OCI-M2 (cell line): ENCODE data around the gene ABI1.

Experiments used
- DNase-seq: peaks from one replicate; lab custom pipeline; 2025; ENCODE audit not compliant: unreplicated experiment; lab: John Stamatoyannopoulos, UW

The ABI1 gene

DNA sequence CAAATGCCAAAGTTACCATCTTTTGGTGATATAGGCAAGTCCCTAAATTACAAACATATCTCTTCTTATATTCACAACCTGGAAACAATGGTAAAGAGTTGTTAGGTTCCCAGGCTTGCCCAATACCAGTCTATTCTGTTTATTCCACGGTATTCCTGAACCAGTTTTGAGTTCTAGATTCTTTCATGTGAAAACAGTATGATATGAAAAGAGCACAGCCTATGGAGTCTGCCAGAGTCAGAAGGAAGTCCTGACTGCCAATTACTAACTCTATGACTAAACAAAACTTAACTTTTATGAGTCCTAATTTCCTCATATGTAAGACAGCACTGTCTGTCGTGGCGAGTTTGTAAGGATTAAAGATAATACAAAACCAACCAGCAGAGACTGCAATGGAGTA is 5.6 kb downstream of the ABI1 start:
- no peak for DNase-seq

DNA sequence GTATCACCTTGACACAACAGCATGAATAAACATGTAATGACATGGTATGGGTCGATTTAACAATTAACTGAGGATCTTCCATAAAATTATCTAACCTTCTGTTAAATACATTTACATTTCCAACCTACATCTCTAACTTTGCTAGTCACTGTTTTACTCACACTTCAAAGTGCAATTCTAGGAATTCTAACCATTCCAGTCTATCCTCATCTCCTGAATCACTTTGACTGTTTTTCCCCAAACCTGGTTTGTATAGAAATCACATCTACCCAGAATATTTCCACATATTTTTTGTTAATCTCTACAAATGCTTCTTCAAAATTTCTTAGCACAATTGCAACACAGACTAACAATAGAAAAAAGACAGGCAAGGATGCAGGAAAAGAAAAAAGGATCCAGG is 6.2 kb downstream of the ABI1 start:
- no peak for DNase-seq

DNA sequence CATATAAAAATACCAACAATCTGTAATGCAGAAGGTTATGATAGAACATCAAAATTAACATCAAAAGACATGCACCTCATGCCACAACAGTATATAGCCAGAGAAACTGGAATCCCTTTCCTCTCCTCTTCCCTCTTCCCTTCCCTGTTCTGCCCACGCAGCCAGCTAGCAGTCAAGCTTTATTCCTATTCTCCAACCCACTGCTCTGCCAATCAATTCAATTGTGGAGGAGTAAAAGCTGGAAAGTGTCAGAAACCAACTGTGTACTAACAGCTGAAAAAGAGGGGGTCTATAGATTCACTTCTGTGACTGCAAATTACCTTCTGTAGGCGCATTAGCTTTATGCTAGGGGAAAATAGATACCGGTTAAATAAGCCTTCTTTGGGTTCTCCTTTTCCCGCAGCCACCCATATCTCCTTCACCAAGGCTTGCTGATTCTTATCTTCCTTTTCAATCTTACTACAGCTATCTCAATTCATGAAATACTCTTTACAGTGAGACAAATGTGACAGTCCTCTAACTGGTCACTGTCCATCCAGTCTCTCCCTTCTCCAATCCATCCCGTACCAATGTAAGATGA is 16.3 kb downstream of the ABI1 start:
- DNase-seq, result no peak

DNA sequence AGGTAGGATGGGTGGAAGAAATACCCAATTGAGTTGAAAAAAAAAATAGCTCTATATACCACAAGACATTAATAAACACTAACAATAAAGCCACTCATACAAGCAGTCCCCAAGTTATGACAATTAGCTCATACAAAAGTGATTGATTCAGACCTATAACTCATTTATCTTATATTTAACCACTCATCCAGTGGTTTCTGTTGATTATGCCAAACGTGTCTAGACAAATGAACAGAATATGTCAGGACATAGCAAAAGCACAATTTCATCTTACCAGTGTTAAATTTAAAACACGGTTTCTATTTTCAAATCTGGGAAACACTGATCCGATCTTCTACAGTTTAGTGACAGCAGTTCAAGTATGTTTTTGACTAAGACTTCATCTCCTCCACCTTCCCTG is 17.0 kb downstream of the ABI1 start:
- no peak for DNase-seq

DNA sequence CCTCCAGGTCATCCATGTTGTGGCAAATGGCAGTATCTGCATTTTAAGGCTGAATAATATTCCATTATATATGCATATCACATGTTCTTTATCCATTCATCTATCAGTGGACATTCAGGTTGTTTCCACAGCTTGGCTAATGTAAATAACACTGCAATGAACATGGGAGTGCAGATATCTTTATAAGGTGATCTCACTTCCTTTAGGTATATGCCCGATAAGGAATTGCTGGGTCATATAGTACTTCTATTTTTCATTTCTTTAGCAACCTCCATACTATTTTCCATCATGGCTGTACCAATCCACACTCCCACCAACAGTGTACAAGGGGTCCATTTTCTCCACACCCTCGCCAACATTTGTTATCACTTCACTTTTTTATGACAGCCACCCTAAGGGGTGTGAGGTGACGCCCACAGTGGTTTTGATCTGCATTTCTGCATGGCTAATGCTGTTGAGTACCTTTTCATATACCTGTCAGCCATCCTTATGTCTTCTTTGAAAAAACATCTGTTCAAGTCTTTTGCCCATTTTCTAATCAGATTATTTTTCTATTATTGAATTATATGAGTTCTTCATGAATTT is 18.9 kb downstream of the ABI1 start:
- no peak for DNase-seq

DNA sequence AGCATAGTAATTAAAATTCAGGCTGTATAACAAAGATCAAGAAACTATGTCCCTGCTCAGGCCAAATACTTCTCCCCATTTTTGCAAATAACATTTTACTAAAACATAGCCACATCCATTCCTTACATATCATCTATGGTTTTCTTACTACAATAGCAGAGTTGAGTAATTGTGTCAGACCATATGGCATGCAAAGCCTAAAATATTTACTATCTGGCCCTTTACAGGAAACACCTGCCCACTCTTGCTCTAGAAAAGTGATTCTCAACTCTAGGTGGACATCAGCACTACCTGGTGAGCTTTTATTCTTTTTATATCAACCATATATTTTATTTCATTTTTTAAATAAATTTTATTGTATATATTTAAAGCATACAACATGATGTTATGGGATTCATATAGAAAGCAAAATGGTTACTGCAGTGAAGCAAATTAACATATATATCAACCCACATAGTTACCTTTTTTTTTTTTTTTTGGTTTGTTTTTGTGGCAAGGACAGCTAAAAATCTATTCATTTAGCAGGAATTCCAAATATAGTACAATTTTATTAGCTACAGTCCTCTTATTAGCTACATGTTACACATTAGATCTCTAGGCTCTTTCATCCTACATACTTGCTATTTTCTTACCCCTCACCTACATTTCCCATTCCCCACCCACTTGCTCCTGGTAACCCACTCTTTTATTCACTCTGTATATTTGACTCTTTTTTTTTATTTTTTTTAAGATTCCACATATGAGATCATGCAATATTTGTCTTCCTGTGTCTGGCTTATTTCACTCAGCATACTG is 19.6 kb downstream of the ABI1 start:
- DNase-seq, result no peak

DNA sequence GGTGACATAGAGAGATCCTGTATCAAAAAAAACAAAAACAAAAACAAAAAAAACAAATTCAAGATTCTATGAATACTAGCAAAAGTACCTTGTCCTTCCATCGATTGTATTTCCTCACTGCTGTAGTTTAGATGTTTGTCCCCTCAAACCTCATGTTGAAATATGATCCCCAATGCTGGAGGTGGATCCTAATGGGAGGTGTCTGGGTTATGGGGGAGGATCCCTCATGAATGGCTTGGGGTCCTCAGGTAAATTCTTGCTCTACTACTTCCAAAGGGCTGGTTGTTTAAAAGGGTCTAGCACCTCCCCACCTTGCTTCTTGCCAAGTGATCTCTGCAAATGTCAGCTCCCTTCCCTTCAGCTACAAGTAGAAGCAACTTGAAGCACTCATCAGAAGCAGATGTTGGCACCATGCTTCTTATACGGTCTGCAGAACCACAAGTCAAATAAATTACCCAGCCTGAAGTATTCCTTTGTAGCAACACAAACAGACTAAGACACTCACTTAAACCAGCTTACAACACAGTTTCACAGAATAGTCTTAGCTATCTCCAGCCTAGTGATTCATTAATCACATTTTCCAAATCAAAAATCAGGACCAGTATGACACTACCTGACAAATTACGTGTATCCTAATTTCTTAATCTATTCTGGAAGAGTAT is 20.7 kb downstream of the ABI1 start:
- DNase-seq, result no peak

DNA sequence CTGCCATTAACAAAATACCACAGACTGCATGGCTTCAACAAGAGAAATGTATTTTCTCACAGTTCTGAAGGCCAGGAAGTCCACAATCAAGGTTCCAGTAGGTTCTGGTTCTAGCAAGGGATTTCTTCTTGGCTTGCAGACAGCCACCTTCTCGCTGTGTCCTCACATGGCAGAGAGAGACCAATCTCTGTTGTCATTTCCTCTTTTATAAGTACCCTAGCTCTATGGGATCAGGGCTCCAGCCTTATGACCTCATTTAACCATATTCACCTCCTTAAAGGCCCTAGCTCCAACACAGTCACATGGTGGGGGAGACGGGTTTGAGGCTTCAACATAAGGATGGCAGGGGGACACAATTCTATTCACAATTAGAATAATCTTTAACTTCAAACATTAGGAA is 23.6 kb downstream of the ABI1 start:
- no peak for DNase-seq

DNA sequence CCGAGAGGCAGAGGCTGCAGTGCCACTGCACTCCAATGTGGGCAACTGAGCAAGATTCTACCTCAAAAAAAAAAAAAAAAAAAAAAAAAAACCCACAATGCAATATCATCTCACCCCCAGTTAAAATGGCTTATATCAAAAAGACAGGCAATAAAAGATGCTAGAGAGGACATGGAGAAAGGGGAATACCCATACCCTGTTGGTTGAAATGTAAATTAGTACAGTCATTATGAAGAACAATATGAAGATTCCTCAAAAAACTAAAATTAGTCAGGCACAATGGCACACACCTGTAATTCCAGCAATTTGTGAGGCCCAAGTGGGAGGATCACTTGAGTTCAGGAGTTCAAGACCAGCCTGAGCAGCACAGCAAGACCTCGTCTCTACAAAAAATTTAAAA is 25.7 kb downstream of the ABI1 start:
- DNase-seq, result no peak

DNA sequence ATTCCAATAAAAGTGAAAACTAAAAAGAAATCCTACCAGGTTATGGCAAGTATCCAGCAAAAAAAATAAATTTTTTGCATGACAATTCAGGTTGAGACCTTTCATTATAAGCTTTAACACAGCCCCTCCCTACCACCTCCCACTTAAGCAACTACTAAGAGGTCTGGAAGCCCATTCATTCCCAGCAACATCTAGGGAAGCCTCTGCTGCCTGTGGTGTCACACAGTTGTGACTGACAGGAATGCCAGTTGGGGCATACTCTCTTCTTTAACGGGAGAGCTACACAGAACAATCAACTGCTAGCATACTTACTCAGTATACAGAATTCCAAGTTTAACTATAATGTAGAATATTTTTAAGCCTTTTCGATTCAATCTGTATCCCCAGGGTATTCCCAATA is 27.8 kb downstream of the ABI1 start:
- no peak for DNase-seq

DNA sequence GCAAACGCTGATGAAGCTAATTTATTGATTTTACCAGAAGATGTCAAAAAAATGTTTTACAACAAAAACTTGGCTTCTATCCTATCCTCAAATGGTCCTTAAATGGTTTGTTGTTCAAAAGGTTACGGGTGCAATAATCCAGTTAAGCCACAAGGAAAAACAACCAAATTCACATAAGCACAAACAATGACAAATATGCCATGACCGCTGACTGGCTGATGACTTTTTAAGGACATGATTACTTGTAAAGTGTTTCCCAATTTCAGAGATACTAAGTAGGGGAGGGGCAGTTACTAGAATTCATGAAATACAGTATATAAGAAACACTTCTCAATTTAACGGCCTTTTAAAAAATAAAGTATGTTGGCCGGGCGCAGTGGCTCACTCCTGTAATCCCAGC is 28.8 kb downstream of the ABI1 start:
- DNase-seq, result no peak

DNA sequence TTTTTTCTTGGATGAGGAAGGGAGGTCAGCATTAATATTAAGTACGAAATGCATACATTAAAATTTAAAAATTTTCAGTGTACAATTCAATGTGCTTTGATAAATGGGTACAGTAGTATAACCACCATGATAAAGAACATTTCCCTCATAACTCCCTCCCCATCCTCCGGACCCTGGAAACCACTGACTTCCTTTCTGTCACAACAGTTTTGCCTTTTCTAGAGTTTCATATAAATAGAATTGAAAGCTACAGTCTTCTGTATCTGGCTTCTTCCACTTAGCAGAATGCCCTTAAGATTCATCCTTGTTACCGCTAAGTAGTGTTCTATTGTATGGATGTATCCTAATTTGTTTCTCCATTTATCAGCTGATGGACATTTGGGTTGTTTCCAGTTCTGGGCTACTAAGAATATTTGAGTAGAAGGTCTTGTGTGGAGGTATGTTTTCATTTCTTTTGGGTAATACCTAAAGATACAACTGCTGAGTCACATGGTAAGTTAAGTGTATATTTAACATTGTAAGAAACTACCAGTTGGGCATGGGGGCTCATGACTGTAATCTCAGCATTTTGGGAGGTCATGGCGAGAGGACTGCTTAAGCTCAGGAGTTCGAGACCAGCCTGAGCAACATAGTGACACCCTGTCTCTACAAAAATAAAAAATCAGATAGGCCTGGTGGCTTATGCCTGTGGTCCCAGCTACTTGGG is 30.8 kb downstream of the ABI1 start:
- DNase-seq, result no peak

DNA sequence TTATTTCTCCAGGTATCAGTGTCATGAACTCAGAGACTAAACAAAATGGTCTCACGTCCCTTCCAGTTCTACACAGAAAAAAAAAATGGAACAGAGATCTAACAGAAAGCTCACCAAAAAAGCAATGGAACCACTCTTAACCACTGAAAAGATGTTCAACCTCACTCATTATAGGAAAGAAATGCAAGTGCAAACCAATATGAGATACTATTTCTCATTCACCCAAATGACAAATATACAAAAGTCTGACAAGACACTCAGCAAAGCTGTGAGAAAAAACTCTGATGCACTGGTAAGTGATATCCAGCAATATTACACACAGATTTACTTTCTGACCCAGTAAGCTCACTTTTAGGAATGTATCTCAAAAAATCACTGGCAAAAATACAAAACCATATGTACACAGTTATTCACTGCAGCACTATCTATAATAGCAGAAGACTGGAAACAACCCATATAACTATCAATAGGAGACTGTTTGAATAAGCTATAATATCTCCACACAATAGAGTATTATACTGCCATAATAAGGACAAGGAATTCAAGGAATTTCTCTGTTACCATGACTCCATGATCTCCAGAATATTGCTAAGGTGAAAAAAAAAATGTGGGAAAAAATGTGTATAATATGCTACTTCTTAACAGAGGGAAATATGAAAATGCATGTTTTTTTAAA is 36.6 kb downstream of the ABI1 start:
- DNase-seq, result no peak

DNA sequence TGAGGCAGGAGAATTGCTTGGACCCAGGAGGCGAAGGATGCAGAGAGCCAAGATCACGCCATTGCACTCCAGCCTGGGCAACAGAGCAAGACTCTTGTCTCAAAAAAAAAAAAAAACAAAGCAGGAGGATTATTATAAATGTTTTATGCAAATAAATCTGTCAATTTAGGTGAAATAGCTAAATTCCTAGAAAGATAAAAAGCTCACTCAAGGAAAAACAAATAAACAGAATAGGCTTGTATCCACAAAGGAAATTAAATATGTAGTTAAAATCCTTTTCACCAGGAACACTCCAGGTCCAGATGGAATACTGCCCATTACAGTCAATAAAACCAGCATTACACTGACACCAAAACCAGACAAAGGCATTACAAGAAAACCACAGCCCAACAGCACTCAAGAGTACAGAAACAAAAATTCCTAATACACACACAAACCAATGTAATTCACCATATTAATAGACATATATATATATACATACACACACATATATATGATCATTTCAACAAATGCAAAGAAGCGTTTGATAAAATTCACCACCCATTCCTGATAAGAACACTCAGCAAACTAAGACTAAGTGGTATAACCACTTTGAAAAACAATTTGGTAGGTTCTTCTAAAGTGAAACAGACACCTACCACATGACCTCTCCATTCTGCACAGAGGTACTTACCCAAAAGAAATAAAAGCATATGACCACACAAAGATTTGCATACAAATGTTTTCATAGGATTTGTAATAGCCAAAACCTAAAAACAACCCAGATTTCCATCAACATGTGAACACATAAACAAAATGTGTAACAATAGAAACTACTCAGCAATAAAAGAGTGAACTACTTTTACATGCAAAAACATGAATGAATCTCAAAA is 38.8 kb downstream of the ABI1 start:
- no peak for DNase-seq

DNA sequence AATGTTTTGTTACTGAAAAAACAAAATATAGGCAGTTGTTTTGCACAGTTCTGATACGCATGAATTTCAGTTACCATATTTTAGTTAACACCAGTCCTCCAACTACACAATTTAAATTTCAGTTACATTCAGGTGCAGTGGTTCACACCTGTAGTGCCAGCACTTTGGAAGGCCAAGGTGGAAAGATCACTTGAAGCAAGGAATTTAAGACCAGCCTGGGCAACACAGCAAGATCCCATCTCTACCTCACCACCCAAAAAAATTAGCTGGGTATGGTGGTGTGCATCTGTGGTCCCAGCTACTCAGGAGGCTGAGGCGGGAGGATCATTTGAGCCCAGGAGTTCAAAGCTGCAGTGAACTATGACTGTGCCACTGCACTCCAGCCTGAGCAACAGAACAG is 45.3 kb downstream of the ABI1 start:
- no peak for DNase-seq

DNA sequence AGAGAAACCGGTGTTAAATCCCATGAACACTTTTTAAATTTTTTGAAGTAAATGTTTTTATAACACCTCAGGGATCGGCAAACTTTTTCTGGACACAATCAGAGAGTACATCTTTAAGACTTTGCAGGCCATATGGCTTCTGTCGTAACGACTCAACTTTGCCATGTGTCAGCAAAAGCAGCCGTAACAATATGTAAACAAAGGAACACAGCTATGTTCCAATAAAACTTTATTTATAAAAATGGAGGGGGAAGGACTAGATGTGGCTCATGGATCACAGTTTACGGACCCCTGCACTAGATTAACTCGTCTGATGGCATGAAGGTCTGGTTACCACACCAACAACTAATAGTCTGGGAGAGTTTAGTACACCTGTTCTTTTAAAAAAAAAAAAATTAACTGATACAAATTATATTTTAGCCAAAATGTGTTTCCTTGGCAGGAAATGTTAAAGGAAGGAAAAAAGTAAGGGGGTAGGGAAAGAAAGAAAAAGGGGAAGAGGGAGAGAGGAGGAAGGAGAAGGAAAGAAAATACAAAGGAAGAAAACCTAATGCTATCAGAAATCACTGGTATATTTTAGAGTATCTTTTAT is 50.2 kb downstream of the ABI1 start:
- no peak for DNase-seq

DNA sequence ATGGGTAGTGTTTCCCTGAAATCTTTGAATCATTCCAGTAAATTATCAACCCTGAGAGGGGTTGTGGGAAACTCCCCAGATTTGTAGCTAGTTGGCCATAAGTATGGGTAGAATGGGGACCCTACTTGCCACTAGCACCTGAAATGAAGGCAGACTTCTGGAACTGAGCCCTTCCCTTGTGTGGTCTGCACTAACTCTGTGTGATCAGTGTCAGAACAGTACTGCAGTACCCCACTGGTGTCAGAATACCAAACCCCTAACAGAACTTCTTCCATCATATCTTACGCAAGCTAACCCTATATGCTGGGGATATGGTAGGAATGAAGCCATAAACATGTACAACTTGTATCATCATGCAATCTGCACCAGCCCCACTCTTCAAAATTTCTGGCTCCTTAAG is 50.8 kb downstream of the ABI1 start:
- no peak for DNase-seq

DNA sequence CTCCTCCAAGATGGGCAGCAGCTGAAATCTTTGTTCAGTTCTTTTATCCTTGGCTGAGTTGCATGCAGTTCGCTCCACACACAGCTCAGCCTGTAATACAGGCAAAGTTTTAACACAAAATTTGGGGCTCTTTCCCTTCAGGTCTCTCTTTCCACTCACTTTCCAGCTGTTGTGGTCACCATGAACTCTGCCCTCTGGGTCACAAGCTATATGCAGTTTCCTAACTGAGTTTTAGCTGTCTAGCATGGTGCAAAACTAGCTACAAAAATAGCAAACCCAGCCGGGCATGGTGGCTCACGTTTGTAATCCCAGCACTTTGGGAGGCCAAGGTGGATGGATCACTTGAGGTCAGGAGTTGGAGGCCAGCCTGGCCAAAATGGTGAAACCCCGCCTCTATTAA is 53.2 kb downstream of the ABI1 start:
- no peak for DNase-seq

DNA sequence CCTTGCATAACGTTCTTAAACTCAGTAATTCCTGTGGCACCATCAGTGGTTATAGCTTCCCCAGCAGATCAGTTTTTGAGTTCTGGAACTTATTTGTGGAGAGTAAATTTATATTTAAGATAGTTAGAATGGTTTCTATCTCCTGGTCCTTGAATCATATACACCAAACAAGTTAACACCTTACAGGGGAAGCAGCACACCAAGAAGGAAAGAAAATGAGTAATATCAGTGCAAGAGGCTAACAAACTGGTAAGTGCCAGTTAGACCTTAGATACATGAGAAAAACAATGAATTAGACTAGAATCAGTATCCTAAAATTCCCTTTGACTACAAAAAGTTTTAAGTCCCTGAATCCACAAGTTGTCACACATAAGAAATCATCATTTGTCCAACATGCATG is 54.2 kb downstream of the ABI1 start:
- no peak for DNase-seq
